T-cell (primary cell): ENCODE results near the gene SLC26A8. TPM values are rescaled to one million over a fixed set of nuclear protein-coding genes. Genes with fewer than 3 reads are reported as not detected.

ENCODE experiments used
- ATAC-seq, 4 experiments: fragments of 200-7000 bp in 3 of 4; fragments of 150-1000 bp in 1 of 4; cut with Tn5 transposase; replicated peaks in 1 of 4; 1 replicate in 3 of 4; 2 replicates in 1 of 4; pipeline ENCODE4 v1.10.0; 2021; ENCODE audit warnings: moderate library complexity in 3 of 4, mild to moderate bottlenecking in 2 of 4, moderate number of reproducible peaks in 1 of 4
- CTCF ChIA-PET, 2 donors: fragments of 300-600 bp; sonication (Branson Sonifier 250); formaldehyde crosslinking; loops; one replicate each; lab custom pipeline; 2022; ENCODE audit warnings: antibody characterized with exemption in 2 of 2; lab: Charles Lee
- POLR2A ChIA-PET, 2 donors: fragments of 300-600 bp; sonication (Branson Sonifier 250); formaldehyde crosslinking; loops; one replicate each; lab custom pipeline; 2022; ENCODE audit warnings: antibody characterized with exemption in 2 of 2; lab: Charles Lee
- DNase-seq, 35 experiments: peaks; one replicate each; pipeline versions ENCODE4 v3.0.0 to v3.0.0-alpha.2; 2013 to 2023
- H3K27ac ChIP-seq: one replicate; pipeline ENCODE4 v1.5.1; 2013; ENCODE audit warnings: low read length
- H3K27me3 ChIP-seq, 2 experiments: replicated peaks in 1 of 2; 1 replicate in 1 of 2; 2 replicates in 1 of 2; pipeline versions ENCODE4 v1.6.1 to v1.7.0; 2013; ENCODE audit warnings: low read length in 1 of 2, mixed read lengths in 1 of 2; ENCODE audit not compliant: control insufficient read depth in 2 of 2, insufficient read depth in 2 of 2; ENCODE audit errors: extremely low read depth in 1 of 2
- H3K36me3 ChIP-seq, 2 donors: 1 replicate in 1 of 2; 2 replicates in 1 of 2; pipeline versions ENCODE4 v1.6.1 to v1.7.0; 2013; ENCODE audit warnings: low read length in 1 of 2; ENCODE audit not compliant: control insufficient read depth in 2 of 2, insufficient read depth in 1 of 2; ENCODE audit errors: extremely low read depth in 1 of 2
- H3K4me1 ChIP-seq, 2 experiments: 1 replicate in 1 of 2; 2 replicates in 1 of 2; pipeline versions ENCODE4 v1.6.1 to v1.7.0; 2013; ENCODE audit warnings: low read length in 2 of 2, mixed read lengths in 1 of 2; ENCODE audit not compliant: insufficient read depth in 2 of 2, control insufficient read depth in 1 of 2; ENCODE audit errors: extremely low read depth in 1 of 2
- H3K4me3 ChIP-seq, 2 donors: 1 replicate in 1 of 2; 2 replicates in 1 of 2; pipeline versions ENCODE4 v1.5.1 to v1.7.0; 2013; ENCODE audit warnings: mild to moderate bottlenecking in 2 of 2, low read length in 1 of 2, moderate library complexity in 1 of 2; ENCODE audit not compliant: control insufficient read depth in 1 of 2; ENCODE audit errors: extremely low read depth in 1 of 2
- H3K9me3 ChIP-seq: 2 replicates; pipeline ENCODE4 v1.7.0; 2013
- H3K27ac Mint-ChIP-seq, 2 donors: one replicate each; pipeline ENCODE4 v1.8.0; 2020 to 2021; ENCODE audit warnings: mild to moderate bottlenecking in 2 of 2, mixed read lengths in 2 of 2
- H3K27me3 Mint-ChIP-seq, 2 donors: one replicate each; pipeline ENCODE4 v1.8.0; 2021 to 2022; ENCODE audit warnings: mixed read lengths in 2 of 2
- H3K36me3 Mint-ChIP-seq: one replicate; pipeline ENCODE4 v1.8.0; 2021; ENCODE audit warnings: mixed read lengths
- H3K4me1 Mint-ChIP-seq, 3 donors: one replicate each; pipeline ENCODE4 v1.8.0; 2020 to 2022; ENCODE audit warnings: mixed read lengths in 3 of 3, mild to moderate bottlenecking in 1 of 3
- H3K4me3 Mint-ChIP-seq, 3 donors: one replicate each; pipeline ENCODE4 v1.8.0; 2020 to 2022; ENCODE audit warnings: mild to moderate bottlenecking in 3 of 3, mixed read lengths in 3 of 3, moderate library complexity in 3 of 3
- H3K9me3 Mint-ChIP-seq, 3 donors: one replicate each; pipeline ENCODE4 v1.8.0; 2020 to 2022; ENCODE audit warnings: mixed read lengths in 3 of 3
- WGBS: methylation state at CpG from one replicate; pipeline ENCODE4 v1.1.5; 2013; ENCODE audit warnings: missing lambda C conversion rate; ENCODE audit not compliant: insufficient coverage; 5-methylcytosine and 5-hydroxymethylcytosine counted together
- total RNA-seq, 35 experiments: library from RNA in 6 of 35; stranded (reverse) in 6 of 35; fragments of 120-200 nt in 1 of 35; gene quantifications; one replicate each; pipeline versions ENCODE4 v1.2.1 to v1.2.4 and lab custom pipeline; 2013 to 2026

SLC26A8 gene
- total RNA-seq, 5 donors from 2014 or later (not counting 1 experiment from before 2014, with no cell fraction given) = not detected

DNA sequence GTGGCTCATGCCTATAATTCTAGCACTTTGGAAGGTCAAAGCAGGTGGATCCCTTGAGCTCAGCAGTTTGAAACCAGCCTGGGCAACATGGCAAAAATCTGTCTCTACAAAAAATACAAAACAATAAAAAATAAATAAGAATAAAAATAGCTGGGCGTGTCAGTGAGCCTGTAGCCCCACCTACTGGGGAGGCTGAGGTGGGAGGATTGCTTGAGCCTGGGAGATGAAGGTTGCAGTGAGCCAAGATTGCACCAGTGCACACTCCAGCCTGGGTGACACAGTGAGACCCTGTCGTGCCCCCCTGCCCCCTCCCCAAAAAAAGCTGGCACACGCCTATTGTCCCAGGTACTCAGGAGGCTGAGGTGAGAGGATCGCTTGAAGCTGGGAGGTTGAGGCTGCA, 68.5 kb downstream of the SLC26A8 start:
- Histone ChIP-seq H3K27ac (no peak overlapping the region), H3K4me3 (no peak overlapping the region), H3K27me3 (peaks cover 0 to 23% of the 10 kb centered on the region in 2 experiments), H3K4me1 (no peaks in the 10 kb centered on the region), H3K9me3 (no peaks in the 10 kb centered on the region), H3K36me3 (no peaks in the 10 kb centered on the region)
- no peaks in the 10 kb centered on the region for H3K36me3 Mint-ChIP-seq
- DNase-seq (peak in 2 of 35 experiments; percentile 1), ATAC-seq (no peak)
- no CpG with 5 or more reads among the region's 4 CpGs for WGBS
- H3K27ac Mint-ChIP-seq = no peak overlapping the region
- H3K27me3 Mint-ChIP-seq = peaks cover 16 to 19% of the 10 kb centered on the region in 2 donors
- peaks cover 0 to 3% (median 3%) of the 10 kb centered on the region in 3 donors for H3K4me1 Mint-ChIP-seq
- H3K4me3 Mint-ChIP-seq = no peak overlapping the region
- POLR2A ChIA-PET = interaction anchor here in 1 of 2 donors (0.6 kb wide), 1 partner anchor 65 kb away, joined by 3 read pairs; no protein-coding TSS in a partner anchor
- H3K9me3 Mint-ChIP-seq = no peaks in the 10 kb centered on the region
- CTCF ChIA-PET = interaction anchor here in 1 of 2 donors (0.6 kb wide), 1 partner anchor 612 kb away, joined by 3 read pairs; no protein-coding TSS in a partner anchor

DNA sequence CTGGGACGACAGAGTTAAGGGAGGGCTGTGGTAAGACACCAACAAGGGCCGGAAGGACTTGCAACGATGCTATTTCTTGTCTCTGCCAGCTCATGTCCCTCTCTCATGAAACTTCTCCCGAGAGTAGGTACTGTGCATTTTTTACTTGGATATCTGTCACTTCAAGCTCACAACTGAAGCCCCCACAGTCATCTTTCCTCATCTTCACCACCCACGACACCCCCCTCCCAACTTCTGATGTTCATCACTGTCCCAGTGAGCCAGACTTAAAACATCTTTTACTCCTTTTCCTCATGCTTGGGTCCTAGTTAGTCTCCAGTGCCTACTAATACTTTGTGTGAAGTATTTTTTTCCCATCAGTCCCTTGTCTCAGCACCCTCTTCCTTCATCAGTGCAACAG, 68.9 kb downstream of the SLC26A8 start:
- Mint-ChIP-seq H3K9me3 (no peaks in the 10 kb centered on the region), H3K4me1 (peaks cover 0 to 3% (median 3%) of the 10 kb centered on the region in 3 donors), H3K36me3 (no peaks in the 10 kb centered on the region), H3K4me3 (no peak overlapping the region), H3K27ac (no peak overlapping the region), H3K27me3 (peaks cover 13 to 18% of the 10 kb centered on the region in 2 donors)
- POLR2A ChIA-PET = interaction anchor here in 1 of 2 donors (0.6 kb wide), 1 partner anchor 817 kb away, joined by 3 read pairs; no protein-coding TSS in a partner anchor
- CTCF ChIA-PET = interaction anchor here in 1 of 2 donors (0.6 kb wide), 1 partner anchor 611 kb away, joined by 3 read pairs; no protein-coding TSS in a partner anchor
- 88% methylated on average over 2 of the region's 5 CpGs for WGBS
- H3K4me3 ChIP-seq = no peak overlapping the region
- H3K36me3 ChIP-seq = no peaks in the 10 kb centered on the region
- no peaks in the 10 kb centered on the region for H3K4me1 ChIP-seq
- no peak for ATAC-seq
- H3K27me3 ChIP-seq = peaks cover 0 to 22% of the 10 kb centered on the region in 2 experiments
- H3K27ac ChIP-seq = no peak overlapping the region
- H3K9me3 ChIP-seq = no peaks in the 10 kb centered on the region
- no peak for DNase-seq

DNA sequence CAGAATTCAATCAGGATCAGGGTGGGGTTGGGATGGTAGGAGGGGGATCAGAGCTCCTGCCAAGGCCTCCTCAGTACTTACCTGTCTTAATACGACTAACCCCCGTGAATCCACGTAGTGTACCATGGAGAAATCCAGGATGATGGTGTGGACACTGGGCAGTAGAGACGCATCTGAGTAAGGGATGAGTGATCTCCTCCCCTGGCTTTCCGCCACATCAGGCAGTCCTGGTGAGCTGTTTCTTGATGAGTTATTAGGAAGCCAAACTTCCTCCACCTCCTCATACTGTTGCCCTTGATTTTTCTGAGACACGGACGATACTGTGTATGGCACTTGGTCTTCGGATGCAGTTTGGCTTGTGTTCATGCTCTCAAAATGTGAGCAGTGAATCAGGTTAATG, 69.4 kb downstream of the SLC26A8 start:
- POLR2A ChIA-PET = interaction anchor here in 1 of 2 donors (0.6 kb wide), 1 partner anchor 818 kb away, joined by 3 read pairs; no protein-coding TSS in a partner anchor
- Histone ChIP-seq H3K27ac (no peak overlapping the region), H3K9me3 (no peaks in the 10 kb centered on the region), H3K27me3 (peaks cover 0 to 18% of the 10 kb centered on the region in 2 experiments), H3K4me3 (no peak overlapping the region), H3K4me1 (no peaks in the 10 kb centered on the region), H3K36me3 (no peaks in the 10 kb centered on the region)
- Mint-ChIP-seq H3K36me3 (no peaks in the 10 kb centered on the region), H3K4me1 (peaks cover 0 to 3% (median 3%) of the 10 kb centered on the region in 3 donors), H3K9me3 (no peaks in the 10 kb centered on the region), H3K4me3 (no peak overlapping the region), H3K27me3 (peaks cover 13 to 15% of the 10 kb centered on the region in 2 donors), H3K27ac (no peak overlapping the region)
- 100% methylated on average over 1 of the region's 8 CpGs for WGBS
- no peak for DNase-seq
- no peak for ATAC-seq
- CTCF ChIA-PET = no interaction called here

DNA sequence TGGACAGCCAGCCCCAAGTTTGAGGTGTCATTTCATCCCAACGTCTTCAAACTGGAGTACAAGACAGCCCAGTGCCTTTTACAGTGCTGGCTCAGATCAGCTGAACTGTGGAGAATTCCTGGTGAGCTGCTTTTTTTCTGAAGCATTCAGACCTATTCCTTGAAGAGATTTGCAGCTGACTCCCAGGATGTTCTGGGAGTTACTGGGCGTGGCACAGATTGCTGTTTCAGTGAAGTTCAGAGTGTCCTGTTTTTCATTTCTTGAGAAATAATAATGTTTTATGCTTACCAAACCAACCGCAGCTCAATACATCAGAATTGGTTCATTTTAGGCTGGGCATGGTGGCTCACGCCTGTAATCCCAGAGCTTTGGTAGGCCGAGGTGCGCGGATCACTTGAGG, 70.1 kb downstream of the SLC26A8 start:
- Mint-ChIP-seq H3K27ac (no peak overlapping the region), H3K9me3 (no peaks in the 10 kb centered on the region), H3K27me3 (peaks cover 13% of the 10 kb centered on the region in 2 donors), H3K4me3 (no peak overlapping the region), H3K4me1 (peaks cover 0 to 3% (median 3%) of the 10 kb centered on the region in 3 donors), H3K36me3 (no peaks in the 10 kb centered on the region)
- ChIA-PET POLR2A (no interaction called here), CTCF (no interaction called here)
- Histone ChIP-seq H3K9me3 (no peaks in the 10 kb centered on the region), H3K27me3 (peaks cover 0 to 18% of the 10 kb centered on the region in 2 experiments), H3K4me3 (no peak overlapping the region), H3K4me1 (no peaks in the 10 kb centered on the region), H3K27ac (no peak overlapping the region), H3K36me3 (no peaks in the 10 kb centered on the region)
- 90% methylated on average over 5 of the region's 7 CpGs for WGBS
- no peak for DNase-seq
- no peak for ATAC-seq

DNA sequence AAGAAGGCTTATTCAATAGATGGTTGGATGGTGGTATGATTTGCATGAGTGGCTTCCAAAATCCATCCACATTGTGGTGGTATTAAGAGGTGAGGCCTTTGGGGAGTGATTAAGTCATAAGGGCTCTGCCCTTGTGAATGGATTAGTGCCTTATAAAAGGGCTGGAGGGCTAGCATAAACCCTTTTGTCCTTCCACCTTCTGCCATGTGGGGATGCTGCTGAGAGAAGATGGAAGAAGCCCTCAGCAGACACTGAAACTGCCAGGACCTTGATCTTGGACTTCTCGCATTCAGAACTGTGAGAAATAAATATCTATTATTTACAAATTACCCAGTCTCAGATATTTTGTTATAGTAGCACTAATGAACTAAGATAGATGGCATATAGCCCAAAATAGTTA, 75.7 kb downstream of the SLC26A8 start:
- Histone ChIP-seq H3K4me3 (no peak overlapping the region), H3K4me1 (no peaks in the 10 kb centered on the region), H3K36me3 (no peaks in the 10 kb centered on the region), H3K9me3 (no peaks in the 10 kb centered on the region), H3K27me3 (peaks cover 0 to 2% of the 10 kb centered on the region in 2 experiments), H3K27ac (no peak overlapping the region)
- ATAC-seq (no peak), DNase-seq (no peak)
- Mint-ChIP-seq H3K36me3 (no peaks in the 10 kb centered on the region), H3K4me3 (no peak overlapping the region), H3K9me3 (no peaks in the 10 kb centered on the region), H3K27ac (no peak overlapping the region), H3K27me3 (no peaks in the 10 kb centered on the region), H3K4me1 (peaks cover 0 to 3% (median 3%) of the 10 kb centered on the region in 3 donors)
- POLR2A ChIA-PET = no interaction called here
- WGBS = no CpG with 5 or more reads among the region's 1 CpG
- CTCF ChIA-PET = no interaction called here

DNA sequence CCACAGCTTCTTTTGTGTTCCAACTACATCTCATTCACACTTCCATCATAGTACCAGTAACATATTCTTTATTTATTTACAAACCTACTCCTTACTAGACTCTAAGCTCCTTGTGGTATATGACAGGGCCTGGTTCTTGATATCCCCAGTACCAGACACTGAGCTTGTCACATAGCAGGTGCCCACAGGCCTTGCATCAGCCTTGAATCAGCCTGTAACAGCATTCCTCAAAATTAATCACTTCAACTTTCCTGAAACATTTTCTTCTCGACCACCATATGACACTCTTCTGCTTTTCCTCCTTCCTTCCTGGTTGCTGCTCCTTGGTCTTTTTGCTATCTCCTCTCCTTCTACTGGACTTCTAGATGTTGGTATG, 78.8 kb downstream of the SLC26A8 start:
- Mint-ChIP-seq H3K27me3 (no peaks in the 10 kb centered on the region), H3K36me3 (no peaks in the 10 kb centered on the region), H3K4me1 (no peaks in the 10 kb centered on the region), H3K9me3 (no peaks in the 10 kb centered on the region), H3K4me3 (no peak overlapping the region), H3K27ac (no peak overlapping the region)
- no peaks in the 10 kb centered on the region for H3K9me3 ChIP-seq
- no peaks in the 10 kb centered on the region for H3K36me3 ChIP-seq
- ATAC-seq = no peak
- 25% methylated on average over 1 of the region's 1 CpG for WGBS
- no peak overlapping the region for H3K27ac ChIP-seq
- ChIA-PET POLR2A (interaction anchor here in 1 of 2 donors (0.6 kb wide), 1 partner anchor 12 kb away, joined by 3 read pairs; no protein-coding TSS in a partner anchor), CTCF (interaction anchor here in 1 of 2 donors (0.7 kb wide), 1 partner anchor 157 kb away, joined by 3 read pairs; no protein-coding TSS in a partner anchor)
- no peak overlapping the region for H3K4me3 ChIP-seq
- H3K4me1 ChIP-seq = no peaks in the 10 kb centered on the region
- no peak for DNase-seq
- H3K27me3 ChIP-seq = peaks cover 0 to 2% of the 10 kb centered on the region in 2 experiments
